Measurements from ENCODE around the gene RSAD2.

GRCh38 chr2:6928452-6928851, 50.9 kb downstream of the RSAD2 start:
- no peak for TF ChIP-seq CTCF (optimal IDR thresholded peaks at IDR 0.05 in 1 of 3, IDR thresholded peaks at IDR 0.05 in 1 of 3, conservative IDR thresholded peaks at IDR 0.05 in 1 of 3; ENCODE audit: extremely low read depth in 1 of 3, insufficient read depth in 2 of 3, low read length in 3 of 3)
- TF ChIP-seq EZH2 (IDR thresholded peaks at IDR 0.05; ENCODE audit: low read length), result no peak

Measured in keratinocyte (primary cell).